ENCODE results near the gene BICD1. TPM values are rescaled to one million over a fixed set of nuclear protein-coding genes. Genes with fewer than 3 reads are reported as not detected.
"Not testable (repeated sequence)": the region's sequence is repeated elsewhere in the genome, so short reads cannot be mapped to it uniquely, and the experiment has no call there.

BICD1 gene
- total RNA-seq, 2 donors from 2014 or later, result 14.3 to 15.3 TPM

DNA sequence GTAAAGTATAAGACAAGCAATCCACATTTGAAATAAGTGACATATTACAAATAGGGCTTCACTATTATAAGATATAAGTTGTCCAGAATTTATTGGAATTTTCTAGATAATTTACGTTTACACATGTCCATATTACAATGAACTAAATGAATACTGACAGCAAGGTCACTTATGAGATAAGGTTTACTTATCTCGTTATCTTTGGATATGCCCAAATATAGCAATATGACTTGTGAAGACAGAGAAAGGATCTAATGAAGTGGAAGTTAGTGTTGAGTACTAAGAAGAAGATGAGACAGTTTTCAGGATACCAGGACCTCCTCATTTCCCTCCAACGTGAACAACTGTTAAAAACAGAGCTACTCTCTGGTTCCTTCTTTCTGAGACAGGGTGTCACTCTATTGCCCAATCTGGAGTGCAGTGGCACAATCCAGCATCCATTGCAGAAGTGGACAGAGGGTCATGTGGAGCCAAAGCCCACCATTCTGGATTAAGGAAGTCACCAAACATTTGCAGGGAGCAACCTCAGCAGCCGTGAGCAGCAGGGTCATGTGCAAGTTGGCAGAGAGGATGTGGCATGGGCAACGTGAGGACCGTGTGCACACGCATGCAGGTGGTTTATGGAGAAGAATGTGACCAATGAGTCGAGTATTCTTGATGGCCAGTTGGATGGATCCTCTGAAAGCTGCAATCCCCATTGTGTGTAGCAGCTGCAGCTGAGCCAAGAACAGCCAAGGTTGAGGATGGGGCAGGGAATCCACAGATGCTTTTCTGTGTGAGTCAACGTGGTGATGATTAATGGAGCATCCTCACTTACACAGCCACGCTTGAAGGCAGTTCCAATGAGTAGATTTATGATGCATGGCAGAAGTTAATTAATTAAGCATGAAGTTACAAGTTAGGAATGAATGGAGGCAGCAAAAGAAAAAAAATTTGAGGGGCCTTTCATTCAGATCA lies 111.0 kb downstream of the BICD1 start:
- Mint-ChIP-seq H3K9me3 (no peaks in the 10 kb centered on the region), H3K36me3 (ENCODE audit: insufficient read depth in 2 of 2) (peaks cover 5 to 6% of the 10 kb centered on the region in 2 donors), H3K4me3 (no peak overlapping the region), H3K27me3 (ENCODE audit: low read depth) (no peaks in the 10 kb centered on the region), H3K27ac (no peak overlapping the region), H3K4me1 (ENCODE audit: low read depth) (peaks cover 7% of the 10 kb centered on the region)
- DNase-seq, result no peak
- no peak for ATAC-seq (replicated peaks in 1 of 2)

DNA sequence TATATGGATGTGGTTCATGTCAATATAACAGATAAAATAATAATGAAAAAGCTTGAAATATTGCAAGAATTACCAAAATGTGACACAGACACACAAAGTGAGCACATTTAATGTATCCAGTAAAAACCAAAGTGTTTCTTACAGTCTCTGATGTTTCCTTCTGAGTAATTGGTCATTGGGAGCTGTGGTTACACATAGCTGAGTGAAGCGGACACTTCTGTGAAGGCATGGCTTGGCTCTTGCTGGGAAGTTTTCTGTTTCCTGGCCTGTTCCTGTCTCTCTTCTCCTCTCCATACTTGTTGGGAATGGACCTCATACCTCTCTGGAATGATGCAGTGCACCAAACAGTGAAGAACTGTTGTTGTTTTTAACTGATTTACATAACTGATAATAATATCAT lies 117.3 kb downstream of the BICD1 start:
- Mint-ChIP-seq H3K4me1 (ENCODE audit: low read depth) (no peaks in the 10 kb centered on the region), H3K36me3 (ENCODE audit: insufficient read depth in 2 of 2) (peaks cover 0 to 1% of the 10 kb centered on the region in 2 donors), H3K27ac (no peak overlapping the region), H3K9me3 (no peaks in the 10 kb centered on the region), H3K27me3 (ENCODE audit: low read depth) (no peaks in the 10 kb centered on the region), H3K4me3 (no peak overlapping the region)
- ATAC-seq (replicated peaks in 1 of 2) (no peak), DNase-seq (no peak)

DNA sequence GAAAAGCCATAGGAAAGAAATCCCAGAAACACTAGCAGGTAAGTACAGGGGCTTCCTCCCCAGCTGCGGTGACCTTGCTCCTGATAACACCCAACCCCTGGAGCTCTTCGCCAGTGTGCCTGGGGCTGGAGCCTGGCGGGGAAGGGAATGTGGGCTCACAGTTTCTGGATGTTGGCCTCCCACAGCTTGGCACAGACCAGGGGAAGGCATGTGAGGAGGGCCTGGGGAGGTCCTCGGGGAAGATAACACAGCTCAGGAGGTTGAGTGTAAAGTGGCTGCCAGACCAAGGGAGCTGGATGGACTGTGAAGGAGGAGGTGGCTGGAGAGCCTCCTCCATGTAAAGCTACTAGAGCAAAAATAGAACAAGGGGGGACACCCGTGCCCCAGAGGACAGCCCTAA lies 120.1 kb downstream of the BICD1 start:
- H3K36me3 Mint-ChIP-seq (ENCODE audit: insufficient read depth in 2 of 2), result no peaks in the 10 kb centered on the region
- no peaks in the 10 kb centered on the region for H3K27me3 Mint-ChIP-seq (ENCODE audit: low read depth)
- H3K27ac Mint-ChIP-seq, result no peak overlapping the region
- H3K9me3 Mint-ChIP-seq, result no peaks in the 10 kb centered on the region
- no peak for ATAC-seq (replicated peaks in 1 of 2)
- no peaks in the 10 kb centered on the region for H3K4me1 Mint-ChIP-seq (ENCODE audit: low read depth)
- no peak overlapping the region for H3K4me3 Mint-ChIP-seq
- DNase-seq, result no peak

DNA sequence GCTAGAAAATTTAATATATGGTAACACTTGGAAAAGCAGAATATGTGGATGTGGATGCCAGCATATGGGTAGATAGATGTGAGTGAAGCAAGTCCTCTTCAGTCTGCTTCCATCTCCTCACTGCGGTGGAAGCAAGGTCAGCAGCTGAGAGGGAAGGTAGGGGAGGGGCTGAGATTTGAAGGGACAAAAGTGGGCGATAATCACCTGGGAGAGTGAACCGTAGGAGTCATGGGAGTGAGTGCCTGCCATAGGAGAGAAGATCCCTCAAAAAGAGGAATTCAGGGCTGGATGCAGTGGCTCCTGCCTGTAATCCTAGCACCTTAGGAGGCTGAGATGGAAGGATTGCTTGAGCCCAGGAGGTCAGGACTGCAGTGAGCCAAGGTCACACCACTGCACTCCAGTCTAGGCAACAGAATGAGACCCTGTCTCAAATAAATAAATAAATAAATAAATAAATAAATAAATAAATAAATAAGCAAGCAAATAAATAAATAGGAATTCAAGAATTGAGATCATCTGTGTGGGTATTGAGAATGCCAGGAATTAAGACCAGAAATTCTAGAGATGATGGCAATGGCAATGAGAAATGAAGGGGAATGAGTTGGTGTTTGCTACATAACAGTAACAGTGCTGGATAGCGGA lies 123.4 kb downstream of the BICD1 start:
- Mint-ChIP-seq H3K4me3 (no peak overlapping the region), H3K27me3 (ENCODE audit: low read depth) (no peaks in the 10 kb centered on the region), H3K9me3 (no peaks in the 10 kb centered on the region), H3K27ac (no peak overlapping the region), H3K36me3 (ENCODE audit: insufficient read depth in 2 of 2) (no peaks in the 10 kb centered on the region), H3K4me1 (ENCODE audit: low read depth) (no peaks in the 10 kb centered on the region)
- DNase-seq (no peak), ATAC-seq (replicated peaks in 1 of 2) (no peak)

DNA sequence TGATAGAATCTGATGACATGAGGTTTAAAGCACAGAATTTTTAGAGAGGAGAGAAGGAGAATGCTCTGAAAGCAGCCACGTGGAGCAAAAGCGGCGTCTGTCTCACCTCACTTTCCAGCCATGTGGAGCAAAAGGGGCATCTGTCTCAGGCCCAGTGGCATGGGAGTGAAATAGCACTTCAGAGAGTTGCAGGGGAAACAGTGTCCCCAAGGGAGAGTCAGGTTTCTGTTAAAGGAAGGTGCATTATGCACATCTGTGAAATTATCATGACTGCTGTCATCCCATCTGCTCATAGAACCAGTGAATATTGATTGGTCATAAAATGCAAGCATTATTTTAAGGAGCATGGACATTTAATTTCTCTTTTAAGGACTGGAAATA lies 124.0 kb downstream of the BICD1 start:
- no peak for ATAC-seq (replicated peaks in 1 of 2)
- no peak overlapping the region for H3K27ac Mint-ChIP-seq
- no peaks in the 10 kb centered on the region for H3K36me3 Mint-ChIP-seq (ENCODE audit: insufficient read depth in 2 of 2)
- no peaks in the 10 kb centered on the region for H3K27me3 Mint-ChIP-seq (ENCODE audit: low read depth)
- no peaks in the 10 kb centered on the region for H3K4me1 Mint-ChIP-seq (ENCODE audit: low read depth)
- no peak for DNase-seq
- no peak overlapping the region for H3K4me3 Mint-ChIP-seq
- no peaks in the 10 kb centered on the region for H3K9me3 Mint-ChIP-seq

DNA sequence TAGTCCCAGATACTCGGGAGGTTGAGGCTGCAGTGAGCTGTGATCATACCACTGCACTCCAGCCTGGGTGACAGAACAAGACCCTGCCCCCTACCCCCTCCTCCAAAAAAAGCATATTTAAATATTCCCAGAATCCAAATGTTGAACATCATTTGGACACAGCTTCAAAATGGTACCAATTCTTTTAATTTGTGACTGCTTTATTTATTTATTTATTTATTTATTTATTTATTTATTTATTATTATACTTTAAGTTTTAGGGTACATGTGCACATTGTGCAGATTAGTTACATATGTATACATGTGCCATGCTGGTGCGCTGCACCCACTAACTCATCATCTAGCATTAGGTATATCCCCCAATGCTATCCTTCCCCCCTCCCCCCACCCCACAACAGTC lies 124.7 kb downstream of the BICD1 start:
- not testable (repeated sequence) for H3K9me3 Mint-ChIP-seq; H3K4me3 Mint-ChIP-seq; H3K36me3 Mint-ChIP-seq (ENCODE audit: insufficient read depth in 2 of 2); H3K27ac Mint-ChIP-seq; H3K27me3 Mint-ChIP-seq (ENCODE audit: low read depth); ATAC-seq (replicated peaks in 1 of 2); DNase-seq; H3K4me1 Mint-ChIP-seq (ENCODE audit: low read depth)

DNA sequence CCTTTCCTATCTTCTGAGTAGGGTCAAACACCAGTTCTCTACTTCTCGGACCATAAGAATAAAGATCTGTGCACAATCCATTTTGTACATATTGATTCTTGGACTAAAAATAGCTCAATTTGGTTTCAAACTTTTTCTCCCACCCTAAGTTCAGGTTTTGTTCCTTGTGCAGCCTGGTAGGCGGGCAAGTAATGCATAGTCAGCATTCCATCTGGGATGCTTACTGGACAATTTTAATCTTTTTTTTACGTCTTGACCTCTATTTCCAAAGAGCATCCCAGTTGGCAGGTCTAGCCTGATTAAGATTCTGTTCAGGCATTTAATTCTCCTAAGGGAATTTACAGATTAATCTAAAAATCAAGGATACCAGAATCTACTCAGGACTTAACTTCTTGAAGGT lies 126.9 kb downstream of the BICD1 start:
- H3K27ac Mint-ChIP-seq, result no peak overlapping the region
- H3K27me3 Mint-ChIP-seq (ENCODE audit: low read depth), result no peaks in the 10 kb centered on the region
- H3K4me3 Mint-ChIP-seq, result no peak overlapping the region
- ATAC-seq (replicated peaks in 1 of 2), result no peak
- H3K36me3 Mint-ChIP-seq (ENCODE audit: insufficient read depth in 2 of 2), result peaks cover 2 to 14% of the 10 kb centered on the region in 2 donors
- H3K4me1 Mint-ChIP-seq (ENCODE audit: low read depth), result no peaks in the 10 kb centered on the region
- no peak for DNase-seq
- H3K9me3 Mint-ChIP-seq, result peaks cover 2 to 4% of the 10 kb centered on the region in 2 donors

DNA sequence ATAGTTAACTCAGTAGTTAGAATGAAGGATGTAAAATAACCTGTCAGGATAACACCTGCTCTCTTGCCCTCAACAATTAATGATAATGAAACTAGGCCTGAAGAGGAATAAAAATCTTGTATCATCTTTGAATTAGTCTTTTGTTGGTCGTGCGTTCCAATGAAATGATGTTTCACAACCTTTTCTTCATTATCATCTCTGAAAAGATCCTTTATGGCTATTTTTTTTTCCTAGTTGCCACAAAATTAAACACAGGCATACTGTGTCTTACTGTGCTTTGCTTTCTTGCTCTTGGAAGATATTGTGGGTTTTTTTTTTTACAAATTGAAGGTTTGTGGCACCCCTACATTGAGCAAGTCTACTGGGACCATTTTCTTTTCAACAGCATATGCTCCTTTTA lies 128.6 kb downstream of the BICD1 start:
- ATAC-seq (replicated peaks in 1 of 2), result no peak
- peaks cover 2 to 4% of the 10 kb centered on the region in 2 donors for H3K9me3 Mint-ChIP-seq
- no peak overlapping the region for H3K27ac Mint-ChIP-seq
- no peaks in the 10 kb centered on the region for H3K27me3 Mint-ChIP-seq (ENCODE audit: low read depth)
- no peak overlapping the region for H3K4me3 Mint-ChIP-seq
- H3K4me1 Mint-ChIP-seq (ENCODE audit: low read depth), result no peaks in the 10 kb centered on the region
- no peak for DNase-seq
- H3K36me3 Mint-ChIP-seq (ENCODE audit: insufficient read depth in 2 of 2), result peaks cover 2 to 14% of the 10 kb centered on the region in 2 donors

DNA sequence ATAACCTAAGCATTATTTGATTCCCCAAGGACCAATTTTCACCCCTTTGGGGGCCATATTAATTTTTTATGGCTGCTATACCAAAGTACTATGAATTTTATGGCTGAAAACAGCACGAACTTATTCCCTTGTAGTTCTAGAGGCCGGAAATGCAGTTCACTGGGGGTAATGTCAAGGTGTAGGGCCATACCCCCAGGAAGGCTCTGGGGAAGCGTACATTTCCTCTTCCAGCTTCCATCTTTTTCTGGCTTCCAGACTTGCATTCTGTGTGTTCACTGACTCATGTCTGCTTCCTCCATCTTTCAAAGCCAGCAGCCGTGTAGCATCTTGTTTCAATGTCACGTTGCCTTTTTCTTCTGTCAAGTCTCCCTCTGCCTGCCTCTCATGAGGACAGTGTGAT lies 133.5 kb downstream of the BICD1 start:
- no peak overlapping the region for H3K27ac Mint-ChIP-seq
- peaks cover 2 to 4% of the 10 kb centered on the region in 2 donors for H3K9me3 Mint-ChIP-seq
- H3K4me1 Mint-ChIP-seq (ENCODE audit: low read depth), result no peaks in the 10 kb centered on the region
- H3K4me3 Mint-ChIP-seq, result no peak overlapping the region
- H3K36me3 Mint-ChIP-seq (ENCODE audit: insufficient read depth in 2 of 2), result peaks cover 2 to 14% of the 10 kb centered on the region in 2 donors
- no peak for DNase-seq
- no peak for ATAC-seq (replicated peaks in 1 of 2)
- no peaks in the 10 kb centered on the region for H3K27me3 Mint-ChIP-seq (ENCODE audit: low read depth)

DNA sequence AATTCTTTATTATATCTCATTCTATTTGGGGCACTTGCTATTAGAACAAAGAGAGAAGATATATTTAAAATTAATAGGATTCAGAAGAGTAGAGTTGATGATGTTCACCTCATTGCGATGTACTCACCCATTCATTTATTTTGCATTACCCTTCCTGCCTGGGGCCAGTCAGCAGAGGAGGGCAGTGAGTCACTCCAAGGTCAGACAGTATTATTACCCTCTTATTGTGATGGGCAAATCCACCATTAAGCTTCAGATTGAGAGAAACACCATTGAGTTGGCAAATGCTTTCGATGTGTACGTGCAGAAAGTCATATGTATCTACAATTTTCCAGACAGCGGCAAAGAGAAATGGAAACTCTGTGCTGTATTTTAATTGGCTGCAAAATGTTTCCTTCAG lies 134.2 kb downstream of the BICD1 start:
- DNase-seq, result no peak
- no peaks in the 10 kb centered on the region for H3K4me1 Mint-ChIP-seq (ENCODE audit: low read depth)
- peaks cover 2 to 4% of the 10 kb centered on the region in 2 donors for H3K9me3 Mint-ChIP-seq
- no peak for ATAC-seq (replicated peaks in 1 of 2)
- H3K27ac Mint-ChIP-seq, result no peak overlapping the region
- H3K27me3 Mint-ChIP-seq (ENCODE audit: low read depth), result no peaks in the 10 kb centered on the region
- no peak overlapping the region for H3K4me3 Mint-ChIP-seq
- H3K36me3 Mint-ChIP-seq (ENCODE audit: insufficient read depth in 2 of 2), result peaks cover 2 to 14% of the 10 kb centered on the region in 2 donors

DNA sequence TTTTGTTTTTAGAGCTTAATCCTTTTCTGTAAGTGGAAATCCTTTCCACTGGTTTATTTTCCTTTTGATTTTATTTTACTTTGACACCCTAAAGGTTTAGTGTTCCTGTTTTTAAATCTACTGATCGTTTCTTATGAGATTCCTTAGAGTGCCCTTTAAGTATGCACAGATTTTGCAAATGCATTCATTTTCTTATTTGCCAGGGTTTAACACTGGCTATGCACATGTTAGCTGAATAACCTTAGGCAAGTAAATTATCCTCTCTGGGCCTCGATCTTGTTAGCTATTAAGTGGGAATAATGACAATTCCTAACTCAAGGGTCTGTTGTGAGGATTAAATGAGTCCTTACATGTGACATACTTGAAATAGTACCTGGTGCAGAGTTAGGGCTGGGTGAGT lies 136.0 kb downstream of the BICD1 start:
- Mint-ChIP-seq H3K27ac (no peak overlapping the region), H3K36me3 (ENCODE audit: insufficient read depth in 2 of 2) (peaks cover 0 to 6% of the 10 kb centered on the region in 2 donors), H3K27me3 (ENCODE audit: low read depth) (no peaks in the 10 kb centered on the region), H3K4me1 (ENCODE audit: low read depth) (no peaks in the 10 kb centered on the region), H3K9me3 (peaks cover 0 to 2% of the 10 kb centered on the region in 2 donors), H3K4me3 (no peak overlapping the region)
- DNase-seq (no peak), ATAC-seq (replicated peaks in 1 of 2) (no peak)

DNA sequence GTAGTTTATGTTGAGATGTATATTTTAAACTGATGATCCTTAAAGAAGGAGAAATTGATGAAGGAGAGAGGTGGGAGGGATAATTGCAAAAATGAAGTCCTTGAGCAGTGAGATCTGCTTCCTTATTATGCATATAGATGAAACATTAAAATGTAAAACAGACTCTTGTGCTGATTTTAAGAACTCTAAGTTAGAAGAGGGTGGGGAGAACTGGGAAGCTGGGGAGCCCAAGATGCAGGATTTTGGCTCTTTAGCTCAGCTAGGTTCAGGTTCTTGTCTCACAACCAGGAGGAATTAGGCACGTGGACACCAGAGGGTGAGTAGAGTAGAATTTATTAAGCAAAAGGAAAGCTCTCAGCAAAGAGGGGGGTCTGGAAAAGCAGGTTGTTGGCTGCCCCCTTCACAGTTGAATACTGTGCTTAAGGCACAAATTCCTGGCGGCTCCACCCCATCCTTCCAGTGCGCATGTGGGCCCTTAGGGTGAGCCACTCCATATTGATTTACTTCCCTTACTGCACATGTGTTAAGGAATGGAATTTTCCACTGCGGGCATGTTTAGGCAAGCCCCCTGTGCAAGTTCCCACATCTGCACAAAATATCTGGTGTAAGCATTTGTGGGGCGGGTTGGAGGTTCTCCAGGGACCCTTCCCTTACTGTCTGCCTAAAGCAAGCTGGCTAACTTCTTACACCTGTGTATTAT lies 141.9 kb downstream of the BICD1 start:
- H3K27ac Mint-ChIP-seq, result no peak overlapping the region

DNA sequence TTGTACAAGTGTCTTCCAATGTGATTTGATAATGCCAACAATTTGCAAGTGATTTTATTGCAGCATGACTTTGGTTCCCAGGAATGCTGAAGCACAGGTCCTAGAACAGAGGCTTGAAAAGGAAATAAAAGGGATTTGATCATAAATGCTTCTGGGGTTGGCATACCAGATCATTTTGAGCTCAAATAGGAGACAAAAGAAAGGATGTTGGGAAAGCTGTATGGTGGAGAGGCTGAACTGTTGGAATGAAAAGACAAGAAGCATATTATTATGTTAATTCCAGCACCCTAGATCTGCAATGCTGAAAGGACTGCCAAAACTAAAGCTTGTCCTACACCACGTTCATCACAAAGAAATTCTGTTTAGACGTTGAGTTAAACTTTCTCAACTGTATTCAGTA lies 143.1 kb downstream of the BICD1 start:
- DNase-seq (no peak), ATAC-seq (replicated peaks in 1 of 2) (no peak)
- Mint-ChIP-seq H3K4me1 (ENCODE audit: low read depth) (no peaks in the 10 kb centered on the region), H3K27ac (no peak overlapping the region), H3K27me3 (ENCODE audit: low read depth) (no peaks in the 10 kb centered on the region), H3K4me3 (no peak overlapping the region), H3K9me3 (peaks cover 0 to 5% of the 10 kb centered on the region in 2 donors), H3K36me3 (ENCODE audit: insufficient read depth in 2 of 2) (peaks cover 2 to 4% of the 10 kb centered on the region in 2 donors)

More for the DNA sequence above, 141.9 kb downstream of the BICD1 start:
- ATAC-seq (replicated peaks in 1 of 2), result no peak
- DNase-seq, result no peak
- peaks cover under 1 to 4% of the 10 kb centered on the region in 2 donors for H3K36me3 Mint-ChIP-seq (ENCODE audit: insufficient read depth in 2 of 2)
- no peaks in the 10 kb centered on the region for H3K4me1 Mint-ChIP-seq (ENCODE audit: low read depth)
- peaks cover 0 to 5% of the 10 kb centered on the region in 2 donors for H3K9me3 Mint-ChIP-seq
- H3K4me3 Mint-ChIP-seq, result no peak overlapping the region
- H3K27me3 Mint-ChIP-seq (ENCODE audit: low read depth), result no peaks in the 10 kb centered on the region
